T-helper 2 cell treated with Interferon-gamma antibody and Interleukin-4, amounts not matched to agents 5 μg/mL and 100 μg/mL, for 36 hours (primary cell): ENCODE data around the gene HKDC1.
"Not testable (repeated sequence)": the region's sequence is repeated elsewhere in the genome, so short reads cannot be mapped to it uniquely, and the experiment has no call there.

Experiments
- DNase-seq: peaks from one replicate; pipeline ENCODE4 v3.0.0; 2021; ENCODE audit warnings: low spot score
- H3K27ac Mint-ChIP-seq: one replicate; pipeline ENCODE4 v1.8.0; 2021; ENCODE audit warnings: mild to moderate bottlenecking, mixed read lengths
- H3K27me3 Mint-ChIP-seq: one replicate; pipeline ENCODE4 v1.8.0; 2021; ENCODE audit warnings: low read depth, mixed read lengths
- H3K36me3 Mint-ChIP-seq: one replicate; pipeline ENCODE4 v1.8.0; 2021; ENCODE audit warnings: low read depth, mixed read lengths
- H3K4me1 Mint-ChIP-seq: one replicate; pipeline ENCODE4 v1.8.0; 2021; ENCODE audit warnings: low read depth, mixed read lengths
- H3K4me3 Mint-ChIP-seq: one replicate; pipeline ENCODE4 v1.8.0; 2022; ENCODE audit warnings: mild to moderate bottlenecking, moderate library complexity, mixed read lengths
- H3K9me3 Mint-ChIP-seq: one replicate; pipeline ENCODE4 v1.8.0; 2021; ENCODE audit warnings: mixed read lengths

Gene HKDC1

DNA sequence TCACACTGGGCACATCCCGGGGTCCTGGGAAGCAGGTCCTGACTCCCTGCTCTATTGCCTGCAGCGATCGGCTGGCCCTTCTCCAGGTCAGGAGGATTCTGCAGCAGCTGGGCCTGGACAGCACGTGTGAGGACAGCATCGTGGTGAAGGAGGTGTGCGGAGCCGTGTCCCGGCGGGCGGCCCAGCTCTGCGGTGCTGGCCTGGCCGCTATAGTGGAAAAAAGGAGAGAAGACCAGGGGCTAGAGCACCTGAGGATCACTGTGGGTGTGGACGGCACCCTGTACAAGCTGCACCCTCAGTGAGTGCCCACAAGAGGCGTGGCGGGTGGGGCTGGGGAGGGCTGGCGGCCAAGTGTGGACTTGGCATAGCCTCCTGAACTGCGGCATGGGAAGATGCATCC, 45.4 kb downstream of the HKDC1 start:
- H3K4me1 Mint-ChIP-seq: peaks cover 13% of the 10 kb centered on the region
- no peak for DNase-seq
- H3K9me3 Mint-ChIP-seq: peaks cover 4% of the 10 kb centered on the region
- H3K36me3 Mint-ChIP-seq: peaks cover 4% of the 10 kb centered on the region
- no peak overlapping the region for H3K4me3 Mint-ChIP-seq
- peaks cover 14% of the 10 kb centered on the region for H3K27me3 Mint-ChIP-seq
- no peak overlapping the region for H3K27ac Mint-ChIP-seq

DNA sequence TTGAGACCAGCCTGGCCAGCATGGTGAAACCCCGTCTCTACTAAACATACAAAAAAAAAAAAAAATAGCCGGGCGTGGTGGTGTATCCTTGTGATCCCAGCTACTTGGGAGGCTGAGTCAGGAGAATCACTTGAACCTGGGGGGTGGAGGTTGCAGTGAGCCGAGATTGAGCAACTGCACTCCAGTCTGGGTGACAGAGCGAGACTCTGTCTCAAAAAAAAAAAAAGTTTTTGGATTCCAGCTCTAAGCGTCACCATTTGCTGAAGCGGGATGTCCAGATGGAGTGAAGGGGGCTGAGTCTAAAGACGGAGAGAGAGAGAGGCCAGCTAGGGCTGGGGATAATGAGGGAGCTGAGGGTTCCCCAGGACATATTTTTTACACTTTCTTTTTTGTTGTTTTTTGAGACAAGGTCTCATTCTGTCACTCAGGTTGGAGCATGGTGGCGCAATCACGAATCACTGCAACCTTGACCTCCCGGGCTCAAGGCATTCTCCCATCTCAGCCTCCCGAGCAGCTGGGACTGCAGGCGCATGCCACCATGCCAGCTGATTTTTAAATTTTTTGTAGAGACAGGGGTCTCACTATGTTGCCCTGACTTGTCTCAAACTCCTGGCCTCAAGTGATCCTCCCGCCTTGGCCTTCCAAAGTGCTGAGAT, 48.8 kb downstream of the HKDC1 start:
- peaks cover 4% of the 10 kb centered on the region for H3K4me1 Mint-ChIP-seq
- no peak for DNase-seq
- no peaks in the 10 kb centered on the region for H3K36me3 Mint-ChIP-seq
- no peak overlapping the region for H3K27ac Mint-ChIP-seq
- H3K4me3 Mint-ChIP-seq: no peak overlapping the region
- H3K9me3 Mint-ChIP-seq: no peaks in the 10 kb centered on the region
- peaks cover 14% of the 10 kb centered on the region for H3K27me3 Mint-ChIP-seq

DNA sequence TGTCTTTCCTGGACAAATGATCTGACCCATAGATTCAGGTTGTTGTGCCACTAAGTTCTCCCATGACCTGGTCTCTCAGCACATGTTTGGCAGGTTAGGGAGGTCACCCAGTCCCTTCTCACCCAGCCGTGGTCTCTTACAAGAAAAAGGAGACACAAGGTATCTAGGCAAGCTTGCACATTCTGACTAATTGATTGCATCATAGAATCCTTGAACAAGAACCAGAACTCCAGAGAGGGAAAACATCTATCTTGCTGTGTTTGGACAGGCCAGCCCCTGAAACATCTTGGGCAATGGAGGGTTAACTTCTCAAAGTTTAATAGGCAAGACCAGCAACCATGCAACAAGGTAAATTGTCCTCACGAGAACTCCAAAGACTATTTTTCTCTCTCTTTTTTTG, 49.6 kb downstream of the HKDC1 start:
- Mint-ChIP-seq H3K27me3 (peaks cover 14% of the 10 kb centered on the region), H3K4me1 (peaks cover 4% of the 10 kb centered on the region), H3K27ac (no peak overlapping the region), H3K36me3 (no peaks in the 10 kb centered on the region), H3K9me3 (no peaks in the 10 kb centered on the region), H3K4me3 (no peak overlapping the region)
- no peak for DNase-seq

DNA sequence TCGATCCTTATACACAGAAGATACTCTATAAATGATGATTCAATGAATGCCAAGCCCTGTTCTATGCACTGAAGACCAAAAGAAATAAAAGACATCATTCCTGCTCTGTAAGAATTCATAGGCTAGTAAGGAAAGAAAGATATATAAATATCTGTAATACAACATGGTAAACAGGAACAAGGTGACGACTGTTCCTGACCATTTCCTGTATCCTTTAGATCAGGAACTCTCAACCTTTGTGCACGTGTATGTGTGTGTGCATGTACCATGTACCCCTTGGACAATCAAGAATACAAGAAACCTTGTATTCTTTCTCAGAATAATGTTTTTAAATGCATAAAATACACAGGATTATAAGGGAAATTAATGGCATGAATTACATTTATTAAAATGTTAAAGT, 50.9 kb downstream of the HKDC1 start:
- no peak for DNase-seq
- Mint-ChIP-seq H3K36me3 (no peaks in the 10 kb centered on the region), H3K27me3 (peaks cover 14% of the 10 kb centered on the region), H3K4me1 (peaks cover 4% of the 10 kb centered on the region), H3K27ac (no peak overlapping the region), H3K9me3 (no peaks in the 10 kb centered on the region), H3K4me3 (no peak overlapping the region)

DNA sequence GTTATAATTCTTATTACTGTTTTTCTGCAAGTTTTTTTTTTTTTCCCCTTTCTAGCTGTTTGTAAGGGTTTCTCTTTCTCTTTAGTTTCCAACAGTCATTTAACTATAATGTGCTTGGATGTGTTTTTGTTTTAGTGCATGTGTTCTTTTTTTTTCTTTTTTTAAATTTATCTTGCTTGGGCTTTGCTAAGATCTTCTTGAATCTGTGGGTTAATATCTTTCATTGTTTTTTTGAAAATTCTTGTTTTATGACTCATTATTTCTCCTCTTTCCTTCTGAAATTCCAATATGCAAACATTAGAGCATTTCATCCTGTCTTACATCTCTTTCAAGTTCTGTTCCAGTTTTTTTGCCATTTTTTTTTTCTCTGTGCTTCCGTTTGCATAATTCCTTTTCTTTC, 52.5 kb downstream of the HKDC1 start:
- H3K4me1 Mint-ChIP-seq: peaks cover 4% of the 10 kb centered on the region
- no peak for DNase-seq
- H3K9me3 Mint-ChIP-seq: no peaks in the 10 kb centered on the region
- peaks cover 11% of the 10 kb centered on the region for H3K27me3 Mint-ChIP-seq
- H3K27ac Mint-ChIP-seq: no peak overlapping the region
- no peaks in the 10 kb centered on the region for H3K36me3 Mint-ChIP-seq
- H3K4me3 Mint-ChIP-seq: no peak overlapping the region

DNA sequence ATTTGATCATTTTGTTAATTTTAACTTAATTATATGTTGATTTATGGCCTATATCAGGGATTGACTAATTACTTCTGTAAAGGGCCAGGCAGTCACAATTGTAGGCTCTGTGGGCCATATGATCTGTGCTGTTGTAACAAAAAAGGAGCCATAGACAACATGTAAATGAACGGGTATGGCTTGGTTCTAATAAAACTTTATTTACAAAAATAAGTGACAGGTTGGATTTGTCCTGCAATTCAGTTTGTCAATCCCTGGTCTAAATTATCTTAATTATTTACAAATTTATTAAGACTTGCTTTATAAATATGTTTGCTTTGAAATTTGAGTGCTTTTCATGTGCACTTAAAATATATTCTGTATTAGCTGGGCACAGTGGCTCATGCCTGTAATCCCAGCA, 55.3 kb downstream of the HKDC1 start:
- Mint-ChIP-seq H3K4me3 (no peak overlapping the region), H3K27ac (no peak overlapping the region), H3K27me3 (peaks cover 2% of the 10 kb centered on the region), H3K36me3 (no peaks in the 10 kb centered on the region), H3K9me3 (no peaks in the 10 kb centered on the region), H3K4me1 (peaks cover 4% of the 10 kb centered on the region)
- DNase-seq: no peak

DNA sequence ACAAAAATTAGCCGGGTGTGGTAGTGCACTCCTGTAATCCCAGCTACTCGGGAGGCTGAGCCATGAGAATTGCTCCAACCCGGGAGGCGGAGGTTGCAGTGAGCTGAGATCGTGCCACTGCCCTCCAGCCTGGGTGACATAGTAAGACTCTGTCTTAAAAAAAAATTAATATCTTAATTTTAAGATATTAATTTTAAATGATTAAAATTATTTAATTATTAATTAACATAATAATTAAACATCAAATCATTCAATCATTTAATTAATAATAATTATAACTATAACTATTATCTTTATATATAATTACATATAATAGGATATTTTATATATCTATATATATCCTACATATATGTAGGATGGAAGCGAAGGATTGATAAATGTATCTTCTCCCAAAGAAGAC, 56.4 kb downstream of the HKDC1 start:
- Mint-ChIP-seq H3K27ac (no peak overlapping the region), H3K4me3 (no peak overlapping the region), H3K27me3 (peaks cover 5% of the 10 kb centered on the region), H3K9me3 (no peaks in the 10 kb centered on the region), H3K4me1 (no peaks in the 10 kb centered on the region), H3K36me3 (no peaks in the 10 kb centered on the region)
- DNase-seq: no peak

DNA sequence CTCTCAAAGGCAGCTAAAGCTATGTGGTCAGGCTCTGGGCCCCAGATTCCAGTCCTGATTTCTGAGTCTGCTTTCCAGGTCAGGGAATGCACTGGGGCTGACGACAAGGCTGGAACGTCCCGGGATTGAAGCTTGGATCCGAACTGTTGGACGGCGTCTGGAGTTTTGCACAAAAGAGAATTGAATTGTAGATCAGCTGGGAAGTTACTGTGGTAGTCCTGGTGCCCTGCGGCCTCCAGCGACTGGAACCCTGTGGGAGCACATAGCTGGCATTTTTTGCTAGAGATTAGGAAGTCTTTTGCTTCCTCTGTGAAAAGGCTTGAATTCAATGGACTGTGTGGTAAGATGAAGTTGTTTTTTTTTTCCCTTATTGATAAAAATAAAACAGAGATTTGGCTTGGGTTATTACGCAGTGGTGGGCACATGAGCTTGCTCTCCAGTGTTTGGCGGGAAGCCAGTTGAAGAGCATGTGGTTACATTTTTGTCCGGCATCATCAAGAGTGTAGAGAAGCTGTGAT, 58.4 kb downstream of the HKDC1 start, which contains the start of gene HK1:
Gene HK1, plus strand, starts transcription at position 51 of the 518 bp plus-strand sequence.
- H3K4me1 Mint-ChIP-seq: no peaks in the 10 kb centered on the region
- no peak within 1 kb of the TSS for H3K4me3 Mint-ChIP-seq
- no peak within 1 kb of the TSS for H3K27ac Mint-ChIP-seq
- no peak for DNase-seq
- H3K36me3 Mint-ChIP-seq: no peaks in the 10 kb centered on the region
- H3K9me3 Mint-ChIP-seq: no peaks in the 10 kb centered on the region
- peaks cover 10% of the 10 kb centered on the region for H3K27me3 Mint-ChIP-seq

DNA sequence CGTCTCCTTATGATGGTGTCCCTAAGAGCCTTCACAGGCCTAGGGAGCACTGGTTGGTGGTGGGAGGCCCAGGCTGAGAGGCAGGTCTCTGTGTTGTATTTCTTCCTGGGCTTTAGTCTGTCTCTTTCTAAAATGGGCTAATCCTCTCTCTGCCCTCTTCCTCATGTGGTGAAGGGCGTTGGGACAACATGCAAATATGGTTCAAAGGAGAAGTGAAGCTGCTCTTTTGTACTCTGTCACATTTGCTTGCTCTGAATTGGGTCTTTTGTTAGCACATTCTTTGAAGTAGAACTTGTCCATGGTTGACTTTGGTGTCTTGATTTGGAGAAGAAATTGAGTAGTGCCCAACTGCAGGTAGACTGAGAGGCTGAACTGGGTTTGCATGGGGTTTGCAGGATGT, 59.0 kb downstream of the HKDC1 start:
- no peaks in the 10 kb centered on the region for H3K4me1 Mint-ChIP-seq
- no peaks in the 10 kb centered on the region for H3K36me3 Mint-ChIP-seq
- no peaks in the 10 kb centered on the region for H3K9me3 Mint-ChIP-seq
- no peak overlapping the region for H3K27ac Mint-ChIP-seq
- peaks cover 10% of the 10 kb centered on the region for H3K27me3 Mint-ChIP-seq
- DNase-seq: no peak
- no peak overlapping the region for H3K4me3 Mint-ChIP-seq

DNA sequence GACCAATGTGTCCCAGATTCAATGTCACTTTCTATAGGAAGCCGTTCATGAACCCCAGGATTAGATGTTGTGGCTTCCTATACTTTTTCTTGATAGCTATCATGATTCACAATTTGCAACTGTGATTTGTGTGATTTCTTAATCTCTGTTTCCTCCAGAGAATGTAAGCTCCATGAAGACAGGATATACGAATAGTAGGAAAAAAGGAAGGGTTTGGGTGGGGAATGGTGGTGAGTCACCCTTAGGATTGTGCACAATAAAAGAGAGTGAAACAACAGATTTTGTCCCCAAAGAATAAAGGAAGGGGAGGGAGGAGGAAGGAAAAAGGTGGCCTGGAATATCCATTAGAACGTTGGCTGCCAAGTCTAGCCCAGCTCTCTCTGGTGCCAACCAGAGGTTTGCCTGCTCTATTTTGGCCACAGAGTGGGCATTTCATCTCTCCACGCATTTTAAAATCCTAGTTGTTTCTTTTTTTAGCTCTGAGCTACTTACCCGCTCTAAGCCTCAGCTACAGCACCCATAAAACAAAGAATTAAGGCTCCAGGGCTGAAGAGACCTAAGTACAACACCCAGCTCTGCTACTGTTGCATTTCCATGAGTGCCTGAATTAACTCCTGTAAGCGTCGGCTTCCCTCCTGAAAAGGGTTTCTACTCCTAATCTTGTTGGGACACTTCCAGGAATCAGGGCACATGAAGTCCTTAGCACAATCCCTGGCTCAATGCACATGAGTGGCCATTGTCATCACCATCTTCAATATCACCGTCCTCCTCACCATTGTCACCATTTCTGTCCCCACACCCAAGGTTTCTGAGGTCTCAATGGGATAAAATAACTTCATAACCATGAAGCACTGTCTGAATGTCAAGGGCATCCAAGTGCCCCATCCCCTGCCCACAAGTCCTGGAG, 61.6 kb downstream of the HKDC1 start:
- Mint-ChIP-seq H3K27ac (no peak overlapping the region), H3K4me3 (no peak overlapping the region), H3K9me3 (no peaks in the 10 kb centered on the region), H3K4me1 (no peaks in the 10 kb centered on the region), H3K27me3 (peaks cover 13% of the 10 kb centered on the region), H3K36me3 (no peaks in the 10 kb centered on the region)
- no peak for DNase-seq

DNA sequence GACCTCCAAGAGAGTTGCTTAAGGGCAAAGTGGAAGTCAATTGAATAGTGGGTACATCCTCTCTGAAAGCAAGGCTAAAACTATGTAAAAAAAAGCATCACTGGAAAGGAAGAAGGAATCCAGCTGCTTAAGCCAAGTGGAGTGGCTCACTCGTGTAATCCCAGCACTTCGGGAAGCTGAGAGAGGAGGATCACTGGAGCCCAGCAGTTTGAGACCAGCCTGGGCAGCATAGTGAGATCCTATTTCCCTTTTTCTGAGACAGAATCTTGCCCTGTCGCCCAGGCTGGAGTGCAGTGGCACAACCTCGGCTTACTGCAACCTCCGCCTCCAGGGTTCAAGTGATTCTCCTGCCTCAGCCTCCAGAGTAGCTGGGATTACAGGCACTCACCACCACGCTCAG, 64.3 kb downstream of the HKDC1 start:
- H3K4me3 Mint-ChIP-seq, H3K4me1 Mint-ChIP-seq, H3K36me3 Mint-ChIP-seq, H3K9me3 Mint-ChIP-seq, H3K27ac Mint-ChIP-seq, DNase-seq: not testable (repeated sequence)
- peaks cover 14% of the 10 kb centered on the region for H3K27me3 Mint-ChIP-seq

DNA sequence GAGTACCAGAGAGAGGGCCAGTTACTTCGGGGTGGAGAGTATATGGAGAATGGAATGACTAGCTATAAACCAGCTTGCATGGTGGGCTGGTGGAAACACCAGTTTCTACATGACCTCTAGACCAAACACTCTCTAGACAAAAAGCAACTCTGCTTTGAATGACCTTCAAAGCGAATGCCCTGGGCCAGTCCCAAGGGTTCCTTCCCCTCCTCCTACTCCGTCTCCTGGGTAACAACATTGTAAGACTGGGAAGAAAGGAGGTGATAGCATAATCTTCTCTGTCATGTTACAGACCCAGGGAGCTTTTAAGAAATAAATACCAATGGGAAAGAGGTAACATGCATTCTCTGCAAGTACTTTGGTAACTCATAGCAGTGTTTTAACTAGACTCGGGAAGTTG, 65.6 kb downstream of the HKDC1 start:
- DNase-seq: no peak
- Mint-ChIP-seq H3K4me3 (no peak overlapping the region), H3K27me3 (peaks cover 14% of the 10 kb centered on the region), H3K27ac (no peak overlapping the region), H3K4me1 (no peaks in the 10 kb centered on the region), H3K9me3 (no peaks in the 10 kb centered on the region), H3K36me3 (no peaks in the 10 kb centered on the region)

DNA sequence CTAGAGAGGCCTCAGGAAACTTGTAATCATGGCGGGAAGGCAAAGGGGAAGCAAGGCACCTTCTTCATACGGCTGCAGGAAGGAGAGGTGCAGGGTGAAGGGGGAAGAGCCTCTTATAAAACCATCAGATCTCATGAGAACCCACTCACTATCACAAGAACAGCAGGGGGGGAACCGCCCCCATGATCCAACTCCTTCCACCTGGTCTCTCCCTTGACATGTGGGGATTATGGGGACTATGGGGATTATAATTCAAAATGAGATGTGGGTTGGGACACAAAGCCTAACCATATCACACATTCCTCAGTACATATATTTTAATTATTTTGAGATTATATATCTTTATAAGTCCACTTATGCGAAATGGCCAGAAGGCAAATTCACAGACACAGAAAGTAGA, 67.0 kb downstream of the HKDC1 start:
- no peaks in the 10 kb centered on the region for H3K4me1 Mint-ChIP-seq
- no peaks in the 10 kb centered on the region for H3K9me3 Mint-ChIP-seq
- H3K36me3 Mint-ChIP-seq: no peaks in the 10 kb centered on the region
- no peak overlapping the region for H3K4me3 Mint-ChIP-seq
- H3K27ac Mint-ChIP-seq: no peak overlapping the region
- peaks cover 10% of the 10 kb centered on the region for H3K27me3 Mint-ChIP-seq
- DNase-seq: no peak

DNA sequence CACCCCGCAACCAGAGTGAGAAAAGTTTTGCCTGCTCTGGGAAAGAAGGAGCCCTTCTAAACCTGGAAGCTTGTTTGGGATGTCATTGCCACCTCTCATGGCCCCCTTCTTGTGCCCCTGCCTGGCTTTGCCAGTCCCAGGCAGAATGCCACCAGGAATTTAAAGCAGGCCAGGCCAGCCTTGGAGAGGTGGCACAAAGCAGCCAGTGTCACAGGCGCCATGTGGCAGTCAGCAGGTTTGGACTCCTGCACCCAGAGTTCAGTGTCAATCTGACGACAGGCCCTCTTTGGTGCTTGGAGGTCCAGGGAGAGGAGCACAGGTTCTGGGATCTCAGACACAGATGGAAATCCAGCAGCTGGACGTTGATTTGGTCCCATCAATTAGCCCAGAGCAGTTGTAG, 70.9 kb downstream of the HKDC1 start:
- no peak for DNase-seq

More for the DNA sequence above, 70.9 kb downstream of the HKDC1 start:
- H3K4me1 Mint-ChIP-seq: no peaks in the 10 kb centered on the region
- no peaks in the 10 kb centered on the region for H3K9me3 Mint-ChIP-seq
- H3K36me3 Mint-ChIP-seq: no peaks in the 10 kb centered on the region
- no peak overlapping the region for H3K27ac Mint-ChIP-seq
- H3K27me3 Mint-ChIP-seq: peaks cover 3% of the 10 kb centered on the region
- H3K4me3 Mint-ChIP-seq: no peak overlapping the region
